B cell (primary cell): ENCODE measurements around the gene ATP1B4. TPM values are rescaled to one million over a fixed set of nuclear protein-coding genes. Genes with fewer than 3 reads are reported as not detected.

ENCODE experiments used
- ATAC-seq: fragments of 200-7000 bp; cut with Tn5 transposase; one replicate; pipeline ENCODE4 v1.10.0; 2021; ENCODE audit warnings: low read depth, mild to moderate bottlenecking, moderate number of reproducible peaks, moderate library complexity
- CTCF ChIA-PET: fragments of 350-600 bp; sonication (Branson Sonifier 250); formaldehyde crosslinking; loops from one replicate; lab custom pipeline; 2021; ENCODE audit warnings: antibody characterized with exemption, inconsistent platforms; lab: Charles Lee
- POLR2A ChIA-PET: fragments of 350-600 bp; sonication (Branson Sonifier 250); formaldehyde crosslinking; loops from one replicate; lab custom pipeline; 2021; ENCODE audit warnings: antibody characterized with exemption; lab: Charles Lee
- DNase-seq: peaks from one replicate; pipeline ENCODE4 v3.0.0; 2013
- H2AFZ ChIP-seq: 2 replicates; pipeline ENCODE4 v1.6.1; 2012; ENCODE audit warnings: mild to moderate bottlenecking, low read depth, low read length; ENCODE audit not compliant: insufficient read depth, poor library complexity, severe bottlenecking
- H3K27ac ChIP-seq, 2 donors: 1 replicate in 1 of 2; 2 replicates in 1 of 2; pipeline ENCODE4 v1.5.1; 2012 to 2013; ENCODE audit warnings: low read length in 2 of 2, mild to moderate bottlenecking in 2 of 2, moderate library complexity in 1 of 2
- H3K27me3 ChIP-seq, 4 experiments: fragments of 200-600 bp in 1 of 4; sonication (generic) in 1 of 4; replicated peaks in 1 of 4; 1 replicate in 2 of 4; 2 replicates in 2 of 4; pipeline versions ENCODE4 v1.6.1 to v1.7.0; 2013 to 2016; ENCODE audit warnings: low read length in 3 of 4, mild to moderate bottlenecking in 2 of 4, mixed read lengths in 1 of 4, moderate library complexity in 1 of 4; ENCODE audit not compliant: insufficient read depth in 4 of 4, control insufficient read depth in 3 of 4; ENCODE audit errors: control extremely low read depth in 1 of 4
- H3K36me3 ChIP-seq, 2 experiments: replicated peaks in 1 of 2; 1 replicate in 1 of 2; 2 replicates in 1 of 2; pipeline versions ENCODE4 v1.6.1 to v1.7.1; 2013; ENCODE audit warnings: low read length in 1 of 2; ENCODE audit not compliant: insufficient read depth in 2 of 2, control insufficient read depth in 1 of 2; ENCODE audit errors: control extremely low read depth in 1 of 2, extremely low read depth in 1 of 2
- H3K4me1 ChIP-seq, 2 donors: fragments of 200-600 bp in 1 of 2; sonication (generic) in 1 of 2; 1 replicate in 1 of 2; 2 replicates in 1 of 2; pipeline versions ENCODE4 v1.5.1 to v1.6.1; 2013 to 2017; ENCODE audit warnings: low read length in 2 of 2; ENCODE audit not compliant: control insufficient read depth in 2 of 2, insufficient read depth in 2 of 2
- H3K4me2 ChIP-seq: replicated peaks from 2 replicates; pipeline ENCODE3; 2012; ENCODE audit warnings: mild to moderate bottlenecking, low read depth, low read length; ENCODE audit not compliant: poor library complexity, severe bottlenecking
- H3K4me3 ChIP-seq, 5 experiments: fragments of 200-600 bp in 1 of 5; sonication (generic) in 1 of 5; 1 replicate in 3 of 5; 2 replicates in 2 of 5; pipeline versions ENCODE4 v1.5.1 to v1.7.0; 2011 to 2016; ENCODE audit warnings: low read length in 4 of 5, mild to moderate bottlenecking in 4 of 5, low read depth in 2 of 5, control low read depth in 1 of 5, moderate library complexity in 1 of 5; ENCODE audit not compliant: insufficient read depth in 1 of 5; ENCODE audit errors: control extremely low read depth in 1 of 5, extremely low read depth in 1 of 5
- H3K79me2 ChIP-seq: fragments of 200-600 bp; sonication (generic); one replicate; pipeline ENCODE4 v1.6.0; 2016; ENCODE audit warnings: low read length; ENCODE audit not compliant: control insufficient read depth, insufficient read depth
- H3K9ac ChIP-seq: fragments of 200-600 bp; sonication (generic); 2 replicates; pipeline ENCODE4 v1.6.1; 2017; ENCODE audit warnings: mild to moderate bottlenecking, low read length, moderate library complexity
- H3K9me3 ChIP-seq, 3 donors: one replicate each; pipeline versions ENCODE4 v1.6.1 to v1.7.1; 2013; ENCODE audit warnings: low read length in 2 of 3; ENCODE audit not compliant: control insufficient read depth in 2 of 3, insufficient read depth in 1 of 3; ENCODE audit errors: control extremely low read depth in 1 of 3
- H4K20me1 ChIP-seq: 2 replicates; pipeline ENCODE4 v1.6.0; 2012; ENCODE audit warnings: mild to moderate bottlenecking, low read length; ENCODE audit not compliant: insufficient read depth, control insufficient read depth, poor library complexity, severe bottlenecking
- H3K27ac Mint-ChIP-seq: one replicate; pipeline ENCODE4 v1.8.0; 2021; ENCODE audit warnings: mixed read lengths
- H3K27me3 Mint-ChIP-seq: one replicate; pipeline ENCODE4 v1.8.0; 2021; ENCODE audit warnings: mixed read lengths
- H3K4me1 Mint-ChIP-seq: one replicate; pipeline ENCODE4 v1.8.0; 2021; ENCODE audit warnings: mixed read lengths
- H3K4me3 Mint-ChIP-seq: one replicate; pipeline ENCODE4 v1.8.0; 2021; ENCODE audit warnings: mixed read lengths
- H3K9me3 Mint-ChIP-seq: one replicate; pipeline ENCODE4 v1.8.0; 2022; ENCODE audit warnings: mixed read lengths; ENCODE audit not compliant: insufficient read depth
- EZH2 ChIP-seq: IDR thresholded peaks from 2 replicates; pipeline ENCODE4 v1.6.1; 2012; ENCODE audit warnings: borderline replicate concordance, low read depth, mild to moderate bottlenecking, moderate library complexity, low read length; ENCODE audit not compliant: insufficient read depth, poor library complexity, severe bottlenecking
- WGBS: methylation state at CpG from one replicate; pipeline ENCODE4 v1.1.5; 2013; ENCODE audit warnings: missing lambda C conversion rate; ENCODE audit not compliant: insufficient coverage; 5-methylcytosine and 5-hydroxymethylcytosine counted together
- intact Hi-C: fragments of 100-400 bp; cut with micrococcal nuclease; formaldehyde crosslinking; loops from one replicate; pipeline ENCODE4 v1.10.0; 2022
- polyA plus RNA-seq: library from polyadenylated mRNA; depleted of rRNA; stranded (reverse); fragments of >200 nt; gene quantifications from 2 replicates; pipeline ENCODE4 v1.2.3, GENCODE V29; 2012
- total RNA-seq, 2 donors: library from RNA; stranded (reverse); fragments of 120-200 nt in 1 of 2; gene quantifications; 1 replicate in 1 of 2; 2 replicates in 1 of 2; pipeline versions ENCODE4 v1.2.3 to v1.2.4, GENCODE V29; 2013 to 2022
- TF ChIP-seq, protein P1 (sequence below): fragments of 200-600 bp; IDR thresholded peaks from one replicate; pipeline ENCODE4 v1.8.0; 2022; ENCODE audit warnings: antibody characterized with exemption, mild to moderate bottlenecking

ATP1B4 gene
- total and polyA plus RNA-seq, 2 donors (not counting 1 experiment from before 2014, with no cell fraction given): not detected

DNA sequence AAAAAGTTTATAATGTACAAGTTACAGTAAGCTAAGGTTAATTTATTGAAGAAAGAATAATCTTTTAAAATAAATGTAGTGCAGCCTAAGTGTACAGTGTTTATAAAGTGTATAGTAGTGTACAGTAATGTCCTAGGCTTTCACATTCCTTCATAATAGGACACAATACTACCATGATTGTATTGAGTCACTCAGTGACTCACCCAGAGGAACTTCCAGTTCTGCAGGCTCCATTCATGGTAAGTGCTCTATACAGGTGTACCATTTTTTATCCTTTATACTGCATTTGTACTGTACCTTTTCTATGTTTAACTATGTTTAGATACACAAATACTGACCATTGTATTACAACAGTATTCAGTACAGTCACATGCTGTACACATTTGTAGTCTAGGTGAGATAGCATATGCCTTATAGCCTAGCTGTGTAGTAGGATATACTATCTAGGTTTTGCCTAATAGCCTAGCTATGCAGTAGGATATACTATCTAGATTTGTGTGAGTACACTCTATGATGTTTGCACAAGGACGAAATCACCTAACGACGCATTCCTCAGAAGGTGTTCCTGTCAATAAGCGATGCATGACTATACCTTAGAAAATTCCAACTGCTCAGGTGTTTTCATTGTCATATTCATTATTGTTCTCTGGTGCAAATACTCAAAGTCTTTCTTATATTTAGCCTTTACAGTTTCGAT, 45.2 kb upstream of the ATP1B4 start:
- Histone ChIP-seq H3K4me2 (no peak overlapping the region), H3K79me2 (no peaks in the 10 kb centered on the region), H3K4me3 (no peak overlapping the region), H4K20me1 (no peaks in the 10 kb centered on the region), H3K9ac (no peak overlapping the region), H3K27ac (no peak overlapping the region), H2AFZ (no peak overlapping the region), H3K36me3 (no peaks in the 10 kb centered on the region), H3K9me3 (no peaks in the 10 kb centered on the region), H3K27me3 (peaks cover 0 to 11% (median 9%) of the 10 kb centered on the region in 4 experiments), H3K4me1 (no peaks in the 10 kb centered on the region)
- peaks cover 21% of the 10 kb centered on the region for H3K27me3 Mint-ChIP-seq
- CTCF ChIA-PET: no interaction called here
- DNase-seq: no peak
- POLR2A ChIA-PET: no interaction called here
- H3K27ac Mint-ChIP-seq: no peak overlapping the region
- no peak for ATAC-seq
- no peak for TF ChIP-seq EZH2
- TF ChIP-seq, protein P1, sequence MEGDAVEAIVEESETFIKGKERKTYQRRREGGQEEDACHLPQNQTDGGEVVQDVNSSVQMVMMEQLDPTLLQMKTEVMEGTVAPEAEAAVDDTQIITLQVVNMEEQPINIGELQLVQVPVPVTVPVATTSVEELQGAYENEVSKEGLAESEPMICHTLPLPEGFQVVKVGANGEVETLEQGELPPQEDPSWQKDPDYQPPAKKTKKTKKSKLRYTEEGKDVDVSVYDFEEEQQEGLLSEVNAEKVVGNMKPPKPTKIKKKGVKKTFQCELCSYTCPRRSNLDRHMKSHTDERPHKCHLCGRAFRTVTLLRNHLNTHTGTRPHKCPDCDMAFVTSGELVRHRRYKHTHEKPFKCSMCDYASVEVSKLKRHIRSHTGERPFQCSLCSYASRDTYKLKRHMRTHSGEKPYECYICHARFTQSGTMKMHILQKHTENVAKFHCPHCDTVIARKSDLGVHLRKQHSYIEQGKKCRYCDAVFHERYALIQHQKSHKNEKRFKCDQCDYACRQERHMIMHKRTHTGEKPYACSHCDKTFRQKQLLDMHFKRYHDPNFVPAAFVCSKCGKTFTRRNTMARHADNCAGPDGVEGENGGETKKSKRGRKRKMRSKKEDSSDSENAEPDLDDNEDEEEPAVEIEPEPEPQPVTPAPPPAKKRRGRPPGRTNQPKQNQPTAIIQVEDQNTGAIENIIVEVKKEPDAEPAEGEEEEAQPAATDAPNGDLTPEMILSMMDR: no peak
- WGBS: no CpG with 5 or more reads among the region's 5 CpGs
- H3K4me3 Mint-ChIP-seq: no peak overlapping the region
- intact Hi-C loops: no loop called here
- no peaks in the 10 kb centered on the region for H3K9me3 Mint-ChIP-seq
- H3K4me1 Mint-ChIP-seq: no peaks in the 10 kb centered on the region

DNA sequence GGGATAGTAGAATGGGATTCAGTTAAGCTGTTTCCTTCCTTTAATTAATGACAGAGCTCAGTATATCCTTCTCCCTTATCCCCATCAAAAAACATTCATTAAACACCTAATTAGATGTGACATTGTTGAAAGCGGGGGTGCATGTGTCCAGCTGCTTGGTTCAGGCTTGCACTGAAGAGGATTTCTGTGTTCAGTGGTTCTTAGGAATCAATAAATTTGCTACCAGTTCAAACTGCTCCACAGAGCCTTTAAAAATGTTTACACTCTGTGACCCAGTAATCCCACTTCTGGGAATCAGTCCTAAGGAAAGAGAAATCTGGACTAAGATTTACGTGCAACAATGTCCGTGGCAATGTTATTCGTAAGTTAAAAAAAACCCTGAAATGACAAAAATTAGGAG, 43.5 kb upstream of the ATP1B4 start:
- no peaks in the 10 kb centered on the region for H3K36me3 ChIP-seq
- no peaks in the 10 kb centered on the region for H3K4me1 ChIP-seq
- TF ChIP-seq, protein P1: no peak
- no peak for TF ChIP-seq EZH2
- no peak overlapping the region for H3K27ac ChIP-seq
- WGBS: no CpG with 5 or more reads among the region's 4 CpGs
- intact Hi-C loops: no loop called here
- DNase-seq: no peak
- no peak overlapping the region for H2AFZ ChIP-seq
- ATAC-seq: no peak
- no peak overlapping the region for H3K4me3 Mint-ChIP-seq
- no peak overlapping the region for H3K9ac ChIP-seq
- H3K4me2 ChIP-seq: no peak overlapping the region
- H3K27ac Mint-ChIP-seq: no peak overlapping the region
- no peaks in the 10 kb centered on the region for H3K9me3 ChIP-seq
- no peak overlapping the region for H3K4me3 ChIP-seq
- no peaks in the 10 kb centered on the region for H4K20me1 ChIP-seq
- H3K27me3 ChIP-seq: peaks cover 0 to 6% (median 1%) of the 10 kb centered on the region in 4 experiments
- H3K4me1 Mint-ChIP-seq: no peaks in the 10 kb centered on the region
- H3K9me3 Mint-ChIP-seq: no peaks in the 10 kb centered on the region
- ChIA-PET POLR2A (interaction anchor here (1.4 kb wide), 1 partner anchor 67 kb away, joined by 4 read pairs; no protein-coding TSS in a partner anchor), CTCF (interaction anchor here (1.3 kb wide), 1 partner anchor 19 kb away, joined by 3 read pairs; no protein-coding TSS in a partner anchor)
- no peaks in the 10 kb centered on the region for H3K79me2 ChIP-seq
- peaks cover 19% of the 10 kb centered on the region for H3K27me3 Mint-ChIP-seq
